ENCODE data around the gene ST6GAL2.

The ST6GAL2 gene

DNA sequence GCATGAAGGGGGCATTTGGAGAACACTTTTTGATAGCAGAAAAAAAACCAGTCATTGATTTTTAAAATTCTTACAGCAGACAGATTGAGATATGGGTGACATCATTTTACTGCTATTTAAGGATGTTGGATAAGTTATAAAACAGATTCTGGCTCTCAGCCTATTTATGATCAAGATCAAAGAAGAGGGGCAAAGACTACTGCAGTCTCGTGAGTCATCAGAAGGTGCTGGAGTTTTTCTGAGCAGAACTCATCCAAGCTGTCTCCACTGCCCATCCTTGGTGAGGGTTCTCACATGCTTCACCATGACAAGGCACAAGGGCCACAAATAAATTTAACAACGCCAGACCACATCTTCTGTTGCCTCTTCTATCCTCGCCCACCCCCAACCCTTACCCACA, 58.8 kb downstream of the ST6GAL2 start:
- no peak for DNase-seq (ENCODE audit: low read depth in 2 of 2)

DNA sequence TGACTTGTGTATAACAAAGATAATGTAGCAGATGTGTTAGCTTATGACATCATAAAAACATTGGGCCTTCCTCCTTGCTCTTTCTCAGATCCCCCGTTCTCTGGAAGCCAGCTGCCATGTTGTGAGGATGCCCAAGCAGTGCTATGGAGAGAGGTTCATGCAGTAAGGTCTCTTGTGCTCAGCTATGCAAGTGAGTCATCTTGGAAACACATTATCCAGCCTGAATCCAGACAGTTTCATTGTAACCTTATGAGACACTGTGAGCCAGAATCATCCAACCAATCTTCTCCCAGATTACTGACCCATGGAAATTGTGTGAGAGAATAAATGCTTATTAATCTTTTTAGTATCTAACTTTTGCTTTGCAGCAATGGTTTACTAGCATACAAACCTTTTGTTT, 60.8 kb downstream of the ST6GAL2 start:
- DNase-seq (ENCODE audit: low read depth in 2 of 2) = no peak

DNA sequence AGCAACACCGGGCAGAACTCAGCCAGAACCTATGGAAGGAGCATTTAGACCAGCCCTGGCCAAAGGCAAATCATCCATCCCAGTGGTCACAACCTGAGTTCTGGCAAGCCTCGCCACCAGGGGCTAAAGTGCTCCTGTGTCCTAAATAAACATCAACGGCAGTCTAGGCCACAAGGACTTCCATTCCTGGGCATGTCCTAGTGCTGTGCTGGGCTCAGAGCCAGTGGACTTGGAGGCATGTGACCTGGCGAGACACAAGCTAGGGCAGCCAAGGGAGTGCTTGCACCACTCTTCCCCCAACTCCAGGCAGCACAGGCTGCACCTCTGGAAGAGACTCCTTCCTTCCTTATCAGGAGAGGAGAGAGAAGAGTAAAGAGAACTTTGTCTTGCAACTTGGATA, 69.0 kb downstream of the ST6GAL2 start:
- no peak for DNase-seq (ENCODE audit: low read depth in 2 of 2)

DNA sequence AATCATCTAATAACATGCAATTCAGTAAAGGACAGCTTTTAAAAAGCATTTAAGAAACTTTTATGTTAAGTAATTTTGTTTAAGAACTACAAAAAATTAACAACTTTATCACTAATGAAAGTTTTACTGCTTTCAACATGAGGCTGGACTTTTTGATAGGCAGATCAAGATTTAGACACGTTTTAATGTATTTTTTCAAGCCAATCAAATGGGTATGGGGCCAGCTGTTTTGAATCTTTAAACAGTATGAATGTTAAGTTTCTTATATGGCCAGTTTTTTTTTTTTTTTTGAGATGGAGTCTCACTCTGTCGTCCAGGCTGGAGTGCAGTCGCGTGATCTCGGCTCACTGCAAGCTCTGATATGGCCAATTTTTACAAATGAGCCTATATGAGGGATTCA, 73.1 kb downstream of the ST6GAL2 start:
- DNase-seq (ENCODE audit: low read depth in 2 of 2) = no peak

DNA sequence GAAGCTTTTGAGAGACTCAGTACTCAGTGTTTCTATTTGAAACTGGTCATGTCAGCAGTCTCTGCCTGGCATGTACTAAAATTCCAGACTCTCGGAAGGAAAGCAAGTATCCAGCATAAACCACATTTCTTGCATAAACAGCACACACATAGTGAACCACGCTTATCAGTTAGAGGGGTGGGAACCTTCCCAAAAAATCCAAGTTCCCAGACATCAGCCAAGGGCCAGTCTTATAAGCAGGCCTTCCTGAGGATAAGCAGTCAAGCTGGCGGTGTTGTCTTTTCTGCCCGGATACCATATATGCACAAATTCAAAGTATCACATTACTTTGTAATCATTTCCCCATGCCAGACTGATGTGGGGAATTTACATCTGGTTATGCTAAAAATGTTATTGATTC, 73.6 kb downstream of the ST6GAL2 start:
- no peak for DNase-seq (ENCODE audit: low read depth in 2 of 2)

DNA sequence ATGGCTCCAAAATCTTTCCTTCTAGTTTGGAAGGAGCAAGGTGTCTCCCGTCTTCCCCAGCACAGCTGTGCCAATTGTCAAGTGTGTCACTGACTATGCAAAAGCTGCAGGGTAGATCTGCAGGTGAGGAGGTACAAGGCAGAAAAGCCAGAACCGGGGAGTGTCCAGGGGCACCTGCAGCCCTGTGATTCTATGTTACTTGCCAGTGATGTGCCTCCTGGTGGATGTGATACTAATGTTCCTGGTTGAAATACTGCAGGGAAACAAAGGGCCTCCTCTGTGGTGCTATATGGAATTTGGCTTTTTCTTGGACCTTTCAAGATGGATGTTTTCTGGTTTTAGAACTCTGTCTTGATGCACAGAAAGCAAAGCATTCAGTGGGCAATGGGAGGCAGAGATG, 80.3 kb downstream of the ST6GAL2 start:
- no peak for DNase-seq (ENCODE audit: low read depth in 2 of 2)

DNA sequence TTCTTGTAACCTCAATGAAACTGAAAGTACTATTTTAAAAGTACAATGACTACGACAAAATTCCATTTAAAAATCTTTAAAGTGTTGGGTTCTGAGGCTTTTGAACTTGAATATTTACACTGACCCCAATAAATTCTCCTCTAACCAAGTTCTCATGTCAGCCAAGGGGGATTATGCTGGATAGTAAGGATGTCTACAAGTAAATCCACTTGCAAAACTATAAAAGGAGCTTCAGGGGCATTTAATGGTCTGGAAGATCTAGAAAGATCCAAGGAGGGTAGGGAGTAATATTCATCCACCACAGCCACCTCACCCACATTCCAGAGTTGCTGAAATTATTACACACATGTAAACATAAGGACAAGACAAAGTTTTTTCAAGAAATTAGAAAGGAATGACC, 81.8 kb downstream of the ST6GAL2 start:
- no peak for DNase-seq (ENCODE audit: low read depth in 2 of 2)

DNA sequence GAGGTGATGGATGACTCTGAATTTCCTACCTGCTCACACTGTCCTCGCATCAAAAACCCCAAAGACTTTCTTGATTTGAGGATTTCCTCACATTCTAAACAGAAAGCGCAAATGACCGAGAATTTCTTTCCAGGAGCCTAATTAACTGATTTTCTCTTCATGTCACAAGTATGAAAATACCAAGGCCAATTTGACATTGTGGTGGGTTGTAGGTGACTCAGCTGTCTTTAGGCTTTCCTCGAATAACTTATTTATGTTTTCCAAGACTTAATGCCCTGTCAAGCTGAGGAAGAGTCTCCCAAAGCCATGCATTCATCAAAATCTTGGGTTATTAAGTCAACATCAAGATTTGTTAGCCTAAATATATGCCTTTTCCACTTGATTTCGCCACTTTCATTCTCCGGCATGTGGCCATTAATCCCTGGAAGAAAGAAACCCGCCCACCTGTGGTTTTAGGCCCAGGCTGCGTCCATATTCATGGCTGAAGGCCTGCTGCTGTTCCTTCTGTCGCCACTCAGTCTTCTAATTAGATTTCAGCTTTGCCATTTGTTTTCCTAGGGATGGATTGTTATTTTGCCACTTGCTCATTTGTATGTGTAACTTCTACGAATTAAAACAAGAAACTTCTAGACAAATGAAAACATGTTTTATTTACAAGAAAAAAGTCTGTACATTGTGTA, 84.9 kb downstream of the ST6GAL2 start:
- no peak for DNase-seq (ENCODE audit: low read depth in 2 of 2)

DNA sequence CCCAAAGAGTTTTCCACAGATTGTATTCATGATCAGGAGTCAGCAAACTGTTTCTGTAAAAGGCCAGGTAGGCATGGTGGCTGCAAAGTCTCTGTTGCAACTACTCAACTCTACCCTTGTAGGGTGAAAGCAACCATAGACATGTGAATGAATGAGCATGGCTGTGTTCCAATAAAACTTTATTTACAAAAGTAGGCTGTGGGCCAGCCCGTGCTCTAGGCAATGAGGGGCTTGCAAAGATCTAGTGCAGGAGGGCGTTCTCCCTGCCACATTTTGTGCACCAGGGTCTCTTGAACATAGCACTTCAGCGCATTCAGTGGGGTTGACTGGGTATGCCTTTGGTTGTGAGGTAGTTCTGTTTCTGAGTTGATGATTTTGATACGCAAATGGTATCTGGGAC, 85.8 kb downstream of the ST6GAL2 start:
- no peak for DNase-seq (ENCODE audit: low read depth in 2 of 2)

DNA sequence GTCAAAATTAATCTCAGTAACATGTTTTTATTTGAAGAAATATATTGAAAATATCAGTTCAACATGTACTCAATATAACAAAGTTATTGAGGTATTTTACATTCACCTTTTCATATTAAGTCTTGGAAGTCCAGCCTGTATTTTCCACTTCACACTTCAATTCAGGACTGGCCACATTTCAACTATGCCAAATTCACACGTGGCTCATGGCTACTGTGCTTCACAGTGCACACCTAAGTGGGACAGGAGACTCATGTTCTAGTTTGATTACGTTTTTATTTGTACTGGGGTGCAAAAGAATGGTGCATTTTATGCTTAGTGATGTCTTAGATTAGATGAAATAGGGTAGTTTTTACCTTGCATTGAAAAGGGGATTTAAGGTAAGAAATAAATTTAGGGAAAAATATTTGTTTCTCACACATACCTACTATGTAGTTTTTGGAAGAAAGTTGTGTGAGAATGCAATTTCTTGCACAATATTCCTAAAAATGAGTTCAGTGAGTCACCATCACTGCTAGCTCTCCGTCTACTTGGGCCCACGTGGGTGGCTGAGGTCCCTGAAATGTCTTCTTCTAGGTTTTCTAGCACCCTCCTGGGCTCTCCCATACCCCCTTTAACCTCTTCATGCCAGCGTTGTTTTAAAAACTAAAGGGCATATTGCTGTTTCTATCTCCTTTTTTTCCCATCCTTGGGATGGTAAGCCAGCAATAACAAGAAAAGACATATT, 87.0 kb downstream of the ST6GAL2 start:
- no peak for DNase-seq (ENCODE audit: low read depth in 2 of 2)

DNA sequence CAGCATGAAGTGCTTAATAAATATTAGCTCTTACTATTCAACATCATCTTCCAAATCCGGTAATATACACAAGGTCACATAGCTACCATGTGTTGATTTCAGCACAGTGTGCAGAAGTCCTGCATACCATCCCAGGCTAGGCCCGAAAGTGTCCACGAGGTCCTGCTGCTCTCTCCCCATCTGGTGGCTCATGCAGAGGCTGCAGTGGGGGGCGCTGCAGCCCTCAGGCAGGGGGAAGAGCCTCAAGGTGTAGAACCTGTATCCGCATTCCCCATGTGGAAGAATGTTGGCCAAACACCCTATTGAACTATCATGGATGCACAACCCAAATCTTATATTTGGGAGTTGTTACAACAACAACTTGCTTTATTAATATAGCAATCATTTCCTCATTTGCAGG, 88.5 kb downstream of the ST6GAL2 start:
- no peak for DNase-seq (ENCODE audit: low read depth in 2 of 2)

DNA sequence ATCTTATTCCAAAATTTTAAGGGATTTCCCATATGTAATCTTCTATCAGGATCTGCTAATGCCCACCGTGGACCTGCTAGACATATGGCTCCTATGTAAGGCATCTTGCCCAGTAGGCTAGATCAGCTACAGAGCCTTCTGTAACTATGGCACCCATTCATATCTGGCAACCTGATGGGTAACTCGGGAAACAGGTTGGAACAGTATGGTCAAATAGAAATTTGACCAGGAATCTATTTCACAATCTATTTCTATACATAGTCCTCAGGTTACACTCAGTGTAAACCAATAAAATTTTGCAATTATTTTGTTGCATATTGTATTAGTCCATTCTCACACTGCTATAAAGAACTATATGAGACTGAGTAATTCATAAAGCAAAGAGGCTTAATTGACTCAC, 93.3 kb downstream of the ST6GAL2 start:
- no peak for DNase-seq (ENCODE audit: low read depth in 2 of 2)

DNA sequence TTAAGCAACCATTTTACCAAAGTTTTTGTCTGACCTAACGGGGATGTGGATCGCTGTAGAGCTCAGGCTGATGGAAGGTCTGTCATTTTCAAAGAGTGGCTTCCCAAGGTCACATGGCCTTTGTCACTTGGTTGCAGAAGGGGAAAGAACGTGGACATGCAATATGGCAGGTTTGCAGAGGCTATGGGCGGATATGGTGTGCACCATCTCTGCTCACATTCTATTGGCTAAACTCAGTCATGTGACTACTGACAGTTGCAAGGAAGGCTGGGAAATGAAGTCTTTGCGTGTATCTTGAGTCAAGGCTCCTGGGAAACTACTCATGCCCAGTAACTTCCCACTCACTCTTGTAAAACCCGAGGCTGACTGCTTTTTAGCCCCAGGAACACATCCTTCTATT, 96.8 kb downstream of the ST6GAL2 start:
- no peak for DNase-seq (ENCODE audit: low read depth in 2 of 2)

DNA sequence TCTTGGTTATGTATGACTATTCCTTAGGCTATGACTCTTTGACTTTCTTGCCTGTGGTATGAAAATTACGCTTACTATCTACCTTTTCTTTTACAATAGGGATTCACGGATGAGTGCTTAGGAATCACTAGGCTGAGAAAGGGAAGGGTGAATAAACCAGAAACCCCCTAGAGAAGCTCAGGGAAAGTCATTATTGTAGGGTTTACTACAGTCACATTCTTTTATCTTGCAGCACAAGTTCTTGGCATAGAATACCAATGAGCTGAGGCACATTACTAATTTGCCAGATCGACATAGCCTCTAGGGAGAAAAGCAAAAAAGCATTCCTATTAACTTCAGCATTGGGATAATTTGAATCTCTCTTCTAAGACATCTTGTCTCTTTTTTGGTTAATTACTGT, 103.3 kb downstream of the ST6GAL2 start:
- DNase-seq (ENCODE audit: low read depth in 2 of 2) = no peak

DNA sequence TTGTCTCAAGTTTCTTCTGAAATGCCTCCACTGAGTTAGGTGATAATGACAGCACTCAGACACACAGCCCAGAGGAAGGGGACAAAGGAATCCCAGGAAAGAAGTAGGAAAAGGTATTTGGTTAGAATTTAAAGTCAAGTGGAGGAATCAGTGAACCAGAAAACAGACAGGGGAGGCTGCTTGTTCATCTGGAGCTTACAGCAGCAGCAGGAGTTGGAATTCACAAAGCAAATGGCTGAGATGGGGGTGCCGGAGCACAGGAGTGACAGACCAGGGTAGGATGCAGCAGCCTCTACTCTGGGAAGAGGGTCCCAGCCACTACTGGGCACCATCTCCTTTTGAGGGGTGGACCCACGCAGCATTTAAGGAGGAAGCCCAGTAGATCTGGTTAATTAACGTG, 104.8 kb downstream of the ST6GAL2 start:
- DNase-seq (ENCODE audit: low read depth in 2 of 2) = no peak

DNA sequence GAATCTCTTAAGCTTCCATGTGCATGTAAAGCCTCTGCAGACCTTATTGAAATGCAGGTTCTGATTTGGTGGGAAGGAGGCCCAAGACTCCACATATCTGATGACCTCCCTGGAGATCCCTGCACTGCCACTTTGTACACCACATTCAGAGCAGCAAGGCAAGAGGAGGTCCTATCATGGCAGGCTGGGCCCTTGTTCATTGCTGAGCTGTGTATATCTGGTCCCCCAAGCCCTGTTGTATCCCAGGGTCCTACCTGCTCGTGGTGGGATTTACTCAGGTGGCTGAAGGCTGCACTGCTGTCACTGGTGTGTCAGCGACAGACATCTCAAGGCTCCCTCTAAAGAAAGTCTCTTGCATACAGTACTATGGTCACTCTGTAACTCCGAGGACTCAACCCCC, 114.2 kb downstream of the ST6GAL2 start:
- DNase-seq (ENCODE audit: low read depth in 2 of 2) = no peak

DNA sequence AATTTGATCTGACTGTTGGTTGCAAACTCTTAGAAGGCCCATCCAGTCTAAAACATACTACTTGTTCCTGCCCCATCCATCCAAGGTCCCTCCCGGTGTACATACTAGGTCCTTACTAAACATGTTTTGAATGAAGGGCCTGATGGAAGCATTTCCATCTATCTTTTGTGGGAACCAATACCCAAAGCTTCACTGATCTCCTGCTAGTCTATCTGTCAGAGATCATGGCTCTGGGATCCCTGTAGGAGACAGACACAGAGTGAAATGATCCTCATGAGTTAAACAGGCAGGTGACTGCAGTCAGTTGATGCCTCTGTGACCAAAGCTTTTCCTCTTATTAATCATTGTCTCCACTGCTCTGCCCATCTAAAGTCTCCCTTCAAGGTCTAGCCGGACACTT, 115.0 kb downstream of the ST6GAL2 start:
- no peak for DNase-seq (ENCODE audit: low read depth in 2 of 2)

DNA sequence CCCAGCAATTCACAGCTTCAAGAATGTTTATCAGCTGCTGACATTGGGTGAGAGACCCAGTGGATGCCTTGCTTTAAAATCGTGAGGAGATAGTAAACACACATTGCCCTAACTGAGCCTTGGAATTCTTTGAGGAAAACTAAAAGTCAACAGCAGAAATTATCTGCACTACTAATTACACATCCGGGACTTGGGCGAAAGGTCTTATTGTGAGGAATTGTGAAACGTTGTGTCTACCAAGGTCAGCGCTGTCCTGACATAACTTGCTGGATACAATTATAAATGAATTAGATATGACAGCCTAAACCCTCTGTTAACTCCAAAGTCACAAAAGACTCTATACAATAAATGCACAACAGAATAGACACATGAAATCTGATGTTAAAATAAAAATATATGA, 121.4 kb downstream of the ST6GAL2 start:
- no peak for DNase-seq (ENCODE audit: low read depth in 2 of 2)

DNA sequence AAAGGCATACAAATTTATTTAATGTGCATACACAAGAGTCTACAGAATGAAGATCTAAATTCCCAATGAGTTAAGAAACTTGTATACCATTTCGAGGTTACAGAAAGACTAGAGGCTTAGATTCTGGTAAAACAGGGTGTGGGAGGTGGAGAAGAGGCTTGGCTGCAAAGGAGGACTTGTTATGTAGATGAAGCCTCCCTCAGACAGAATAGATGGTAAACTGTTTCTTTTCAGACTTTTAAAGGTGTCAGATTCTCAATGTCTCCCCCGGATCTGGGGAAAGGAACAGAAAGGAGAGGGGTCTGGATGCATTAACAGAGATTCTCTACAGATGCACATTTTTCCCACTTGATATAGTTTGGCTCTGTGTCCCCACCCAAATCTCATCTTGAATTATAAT, 126.0 kb downstream of the ST6GAL2 start:
- DNase-seq (ENCODE audit: low read depth in 2 of 2) = no peak

DNA sequence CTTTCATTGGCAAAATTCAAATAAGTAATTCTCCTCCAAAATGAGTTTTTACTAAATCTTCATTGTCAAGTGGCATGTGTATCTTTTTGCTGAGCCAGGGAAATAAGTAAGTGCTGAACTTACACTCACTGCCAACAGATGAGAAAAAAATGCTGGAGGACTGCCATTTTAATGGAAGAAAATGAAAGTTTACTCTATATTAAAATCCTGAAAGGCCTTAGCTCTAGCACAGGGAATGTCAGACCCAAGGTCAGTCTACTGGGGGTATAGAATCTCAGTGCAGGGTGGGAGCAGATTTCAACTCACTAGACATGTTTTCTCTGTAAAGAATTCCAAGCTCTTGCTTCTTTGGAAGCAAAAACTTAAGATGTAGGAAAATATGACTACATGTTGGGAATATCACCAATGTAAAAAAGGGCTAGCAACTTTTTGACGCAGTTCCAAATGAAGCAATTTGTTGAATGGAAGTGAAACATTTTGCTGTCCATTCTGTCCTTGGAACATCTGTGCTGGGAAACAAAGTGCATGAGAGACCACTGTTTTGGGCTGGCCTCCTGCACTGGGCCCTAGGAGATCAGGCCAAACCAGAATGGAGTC, 127.0 kb downstream of the ST6GAL2 start:
- no peak for DNase-seq (ENCODE audit: low read depth in 2 of 2)

All from stimulated activated CD8-positive, alpha-beta memory T cell treated with anti-CD3 and anti-CD28 coated beads, Interleukin-7, amount 100 ng/mL, for 1 hour (primary cell).